K562 treated with DMSO at 1 percent for 48 hours (cell line): ENCODE data around the gene NFAM1. TPM values are rescaled to one million over a fixed set of nuclear protein-coding genes. Genes with fewer than 3 reads are reported as not detected.

Source experiments
- total RNA-seq: library from RNA; unstranded; fragments of 300-600 nt; gene quantifications from 2 replicates; pipeline ENCODE4 v1.2.3, GENCODE V29; 2022; ENCODE audit warnings: low replicate concordance; ENCODE audit errors: extremely low read depth

NFAM1 gene, protein sequence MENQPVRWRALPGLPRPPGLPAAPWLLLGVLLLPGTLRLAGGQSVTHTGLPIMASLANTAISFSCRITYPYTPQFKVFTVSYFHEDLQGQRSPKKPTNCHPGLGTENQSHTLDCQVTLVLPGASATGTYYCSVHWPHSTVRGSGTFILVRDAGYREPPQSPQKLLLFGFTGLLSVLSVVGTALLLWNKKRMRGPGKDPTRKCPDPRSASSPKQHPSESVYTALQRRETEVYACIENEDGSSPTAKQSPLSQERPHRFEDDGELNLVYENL
- total RNA-seq, result not detected in 2 replicates

DNA sequence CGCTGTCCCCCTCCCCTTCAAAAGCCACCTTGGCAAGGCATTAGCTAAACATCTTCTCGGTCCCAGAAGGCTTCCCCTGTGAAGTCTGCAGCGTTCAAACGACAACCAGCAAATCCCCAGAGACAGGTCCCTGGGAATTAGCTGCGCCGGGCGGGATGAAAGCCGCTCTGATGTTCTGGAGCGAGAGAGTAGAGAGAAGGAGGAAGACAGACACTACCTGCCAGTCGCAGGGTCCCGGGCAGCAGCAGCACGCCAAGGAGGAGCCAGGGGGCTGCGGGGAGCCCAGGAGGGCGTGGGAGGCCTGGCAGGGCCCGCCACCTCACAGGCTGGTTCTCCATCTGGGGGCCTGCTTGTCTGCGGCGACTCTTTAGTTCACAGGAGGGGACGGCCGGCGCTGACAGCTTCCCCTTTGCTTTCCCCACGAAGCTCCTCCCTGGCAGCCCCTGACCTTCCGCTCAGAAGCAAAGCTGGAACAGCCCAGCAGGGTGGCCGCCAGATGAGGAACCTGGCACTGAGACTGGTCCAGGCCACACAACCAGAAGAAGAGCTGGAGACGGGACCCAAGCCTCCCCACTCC, at the start of gene NFAM1:
Gene NFAM1 (minus strand): TSS at position 384 of the 577 bp plus-strand sequence. CDS start 46 bp downstream, at position 338.

Other genes with a start within 250 kb of the NFAM1 start
- not detected in 2 replicates for gene TCF20, start 161.8 kb downstream of the NFAM1 start, total RNA-seq
- 989 TPM in 1 of 2 replicates, not detected in the other for gene RRP7A, start 87.4 kb upstream of the NFAM1 start, total RNA-seq
- gene SERHL2, start 121.6 kb upstream of the NFAM1 start, total RNA-seq, result not detected in 2 replicates
- gene POLDIP3, start 182.5 kb upstream of the NFAM1 start, total RNA-seq, result not detected in 2 replicates
- not detected in 2 replicates for gene ATP5MGL, start 208.2 kb upstream of the NFAM1 start, total RNA-seq
- not detected in 2 replicates for gene CYB5R3, start 217.0 kb upstream of the NFAM1 start, total RNA-seq